NOMO-1 treated with DMSO at 0.1 percent for 48 hours (cell line): ENCODE results near the gene NPIPB6.

Source experiments
- DNase-seq: peaks from one replicate; lab custom pipeline; 2025; ENCODE audit not compliant: unreplicated experiment; lab: John Stamatoyannopoulos, UW

Gene NPIPB6

DNA sequence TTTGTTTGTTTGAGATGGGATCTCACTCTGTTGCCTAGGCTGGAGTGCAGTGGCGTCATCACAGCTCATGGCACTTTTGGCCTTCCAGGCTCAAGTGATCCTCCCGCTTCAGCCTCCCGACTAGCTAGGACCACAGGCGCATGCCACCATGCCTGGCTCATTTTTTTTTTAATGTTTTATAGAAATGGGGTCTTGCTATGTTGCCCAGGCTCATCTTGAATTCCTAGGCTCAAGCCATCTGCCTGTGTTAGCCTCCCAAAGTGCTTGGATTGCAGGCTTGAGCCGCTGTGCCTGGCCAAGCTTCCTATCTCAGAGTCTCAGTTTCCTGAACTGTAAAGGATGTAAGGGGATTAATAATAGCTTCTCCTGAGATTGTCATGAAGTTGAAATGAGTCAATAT, 63.0 kb downstream of the NPIPB6 start:
- no peak for DNase-seq

DNA sequence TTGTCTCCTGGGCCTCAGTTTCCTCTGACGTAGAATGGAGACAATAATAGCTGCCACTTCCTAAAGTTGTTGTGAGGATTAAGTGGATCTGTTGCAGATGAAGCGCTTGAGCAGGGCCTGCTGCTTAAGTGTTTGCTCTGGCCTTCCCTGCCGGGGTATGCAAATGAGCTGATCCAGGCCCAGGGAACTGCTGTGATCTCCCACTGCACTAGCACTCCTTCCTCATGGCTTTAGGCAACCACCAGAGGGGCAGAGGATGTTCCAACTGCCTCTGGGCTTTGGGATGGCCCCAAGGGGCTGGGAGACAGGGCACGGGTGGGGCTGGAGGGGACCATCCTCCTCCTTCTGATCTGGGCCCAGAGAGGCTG, 64.8 kb downstream of the NPIPB6 start:
- DNase-seq = no peak

DNA sequence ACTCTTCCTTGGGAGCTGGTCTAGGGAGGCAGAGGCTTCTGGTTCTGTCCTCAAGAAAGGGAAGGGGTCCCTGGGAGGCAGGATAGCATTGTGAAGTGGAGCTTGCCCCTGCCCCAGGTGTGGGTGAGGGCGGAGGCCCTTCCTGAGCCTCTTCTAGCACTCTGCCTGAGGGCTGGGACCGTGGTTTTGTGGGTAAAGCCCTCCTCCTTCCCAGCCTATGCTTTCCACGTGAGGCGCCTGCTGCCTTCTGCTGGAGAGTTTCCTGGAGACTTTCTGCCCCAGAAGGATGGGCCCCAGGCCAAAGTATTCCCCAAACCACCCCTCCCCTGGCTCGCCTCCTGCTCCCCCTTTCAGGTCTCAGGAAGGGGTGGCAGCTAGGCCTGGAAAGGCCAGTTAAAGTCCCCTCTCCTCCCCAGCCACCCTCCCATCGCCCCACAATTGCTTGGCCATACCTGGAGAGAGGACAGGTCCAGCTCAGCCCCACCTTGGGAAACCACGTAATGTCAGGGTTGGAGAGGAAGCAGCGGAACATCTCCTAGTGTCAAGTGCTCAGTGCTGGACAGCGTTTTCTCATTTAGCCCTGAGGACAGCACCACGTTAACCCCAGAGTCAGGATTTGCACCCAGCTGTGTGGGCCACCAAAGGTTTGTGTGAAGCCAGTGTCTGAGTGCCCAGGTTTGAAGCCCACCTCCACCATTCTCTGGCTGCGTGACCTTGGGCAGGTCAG, 65.4 kb downstream of the NPIPB6 start:
- no peak for DNase-seq

DNA sequence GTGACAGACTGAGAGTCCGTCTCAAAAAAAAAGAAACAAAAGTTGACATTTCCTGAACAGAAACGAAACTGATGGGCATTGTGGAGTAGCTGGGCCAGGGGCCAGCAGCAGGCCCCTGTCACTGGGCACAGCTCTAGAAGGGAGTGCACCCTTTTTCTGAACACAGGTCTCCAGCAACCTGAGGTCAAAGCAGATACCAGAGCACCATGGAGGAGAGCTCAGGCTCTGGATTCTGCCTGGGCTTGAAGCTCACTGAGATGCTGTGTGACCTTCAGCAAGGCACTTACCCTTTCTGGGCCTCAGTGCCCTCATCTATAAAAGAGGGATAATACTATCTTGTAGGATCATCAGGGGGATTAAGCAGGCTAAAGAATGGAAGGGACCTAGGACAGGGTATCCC, 66.0 kb downstream of the NPIPB6 start:
- no peak for DNase-seq

DNA sequence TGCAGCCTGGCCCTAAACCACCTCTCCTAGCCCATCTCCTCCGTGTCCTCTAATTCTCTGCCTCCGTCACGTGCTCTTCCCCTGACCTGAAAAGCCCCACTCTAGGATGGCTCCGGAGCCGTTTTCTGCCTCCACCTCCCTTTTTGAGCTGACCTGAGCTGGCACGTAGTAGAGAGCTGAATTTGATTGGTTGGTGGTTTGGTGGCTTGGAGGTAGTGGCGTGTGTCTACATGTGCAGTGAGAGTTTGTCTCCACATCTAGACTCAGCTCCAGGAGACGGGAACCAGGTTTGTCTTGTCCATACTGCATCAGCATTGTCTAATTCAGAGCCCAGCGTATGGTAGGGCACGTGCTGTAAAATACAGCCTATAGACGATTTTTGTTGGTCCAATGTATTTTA, 68.0 kb downstream of the NPIPB6 start:
- DNase-seq = no peak

DNA sequence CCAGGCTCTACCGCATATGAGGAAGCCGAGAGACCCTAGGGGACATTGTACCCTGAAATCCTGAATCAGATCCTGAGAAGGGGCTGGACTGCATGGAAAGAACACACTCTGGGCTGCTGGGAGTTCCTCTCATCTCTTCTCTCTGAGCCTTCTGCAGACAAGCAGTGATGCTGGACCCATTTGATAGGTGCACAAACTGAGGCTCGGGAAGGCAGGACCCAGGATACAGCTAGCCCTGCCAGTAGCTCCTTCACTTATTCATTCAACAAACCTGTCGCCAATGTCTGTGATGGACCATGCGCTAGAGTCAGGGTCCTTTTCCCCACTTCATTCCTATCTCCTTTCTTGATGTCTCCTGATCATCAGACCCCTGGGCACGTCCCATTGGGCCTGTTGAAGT, 69.1 kb downstream of the NPIPB6 start:
- no peak for DNase-seq

DNA sequence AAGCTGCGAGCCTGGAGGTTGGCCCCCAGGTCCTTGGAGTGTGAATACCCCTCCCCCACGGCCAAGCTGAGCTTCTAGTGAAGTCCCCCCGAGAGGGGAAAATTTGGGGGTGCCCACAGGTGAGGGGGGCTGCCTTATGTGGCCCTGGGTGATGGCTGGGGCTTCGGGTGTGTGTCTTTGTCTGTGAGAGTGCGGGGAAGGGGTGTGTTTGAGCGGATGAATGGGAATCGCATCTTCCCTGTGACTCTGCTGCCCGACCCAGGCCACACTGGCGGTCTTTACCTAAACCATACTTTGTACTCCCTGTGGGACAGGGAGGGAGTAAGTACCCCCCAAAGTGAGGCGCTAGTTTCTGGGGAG, 69.7 kb downstream of the NPIPB6 start:
- no peak for DNase-seq

DNA sequence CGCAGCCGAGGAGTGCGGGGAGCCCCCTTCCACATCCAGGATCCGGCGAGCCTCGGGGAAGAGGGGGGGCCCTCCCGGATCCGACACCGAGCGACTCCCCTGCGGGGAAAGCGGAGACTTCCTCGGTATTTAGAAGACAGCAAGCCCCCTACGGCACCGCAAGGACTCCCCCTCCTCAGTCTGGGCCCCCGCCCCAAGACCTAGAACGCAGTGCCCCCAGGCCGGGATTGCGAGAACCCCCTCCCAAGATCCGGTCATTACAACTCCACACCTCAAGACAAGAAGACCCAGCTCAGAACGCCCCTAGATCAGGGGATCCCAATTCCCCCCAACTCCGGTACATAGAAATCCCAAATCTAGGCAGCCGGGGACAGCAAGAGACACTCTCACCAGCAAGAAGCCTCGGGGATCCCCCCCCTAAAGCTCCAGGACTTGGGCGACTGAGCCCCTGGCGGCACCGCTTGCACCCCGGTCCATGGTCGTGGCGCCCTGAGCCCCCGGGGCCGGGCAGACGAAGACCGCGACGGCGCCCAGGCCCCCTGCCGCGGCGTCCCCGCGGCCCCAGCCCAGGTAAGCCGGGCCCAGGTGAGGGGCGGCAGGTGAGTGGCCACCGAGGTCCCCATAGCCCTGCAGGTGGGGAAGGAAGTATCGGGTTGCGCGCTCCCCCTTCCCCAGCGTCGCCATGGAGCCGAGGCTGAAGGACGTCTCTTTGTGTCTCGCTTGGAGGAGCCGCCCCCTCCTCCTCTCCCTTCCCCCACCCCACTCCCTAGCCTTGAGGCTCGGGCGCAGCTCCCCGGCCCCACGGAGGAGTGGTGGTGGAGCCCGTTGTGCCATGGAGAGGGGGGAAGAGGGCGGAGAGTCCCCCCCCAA, 70.3 kb downstream of the NPIPB6 start:
- DNase-seq = no peak
